Natural killer cell (primary cell): ENCODE data around the gene RGS9. TPM values are rescaled to one million over a fixed set of nuclear protein-coding genes. Genes with fewer than 3 reads are reported as not detected.

Experiments used
- ATAC-seq, 3 donors: fragments of 150-1000 bp in 2 of 3; fragments of 200-7000 bp in 1 of 3; cut with Tn5 transposase; 1 replicate in 1 of 3; 2 replicates in 2 of 3; pipeline ENCODE4 v1.10.0; 2021; ENCODE audit warnings: mild to moderate bottlenecking in 2 of 3, moderate library complexity in 2 of 3
- DNase-seq, 2 donors: peaks; one replicate each; pipeline versions ENCODE4 v3.0.0 to v3.0.0-alpha.2; 2013 to 2021; ENCODE audit warnings: mixed read lengths in 1 of 2
- H3K27ac ChIP-seq: one replicate; pipeline ENCODE4 v1.5.1; 2013; ENCODE audit warnings: mild to moderate bottlenecking, low read length
- H3K27me3 ChIP-seq: one replicate; pipeline ENCODE4 v1.6.1; 2013; ENCODE audit warnings: low read length; ENCODE audit not compliant: control insufficient read depth, insufficient read depth
- H3K36me3 ChIP-seq: one replicate; pipeline ENCODE4 v1.6.1; 2013; ENCODE audit warnings: low read length; ENCODE audit not compliant: control insufficient read depth, insufficient read depth
- H3K4me1 ChIP-seq: one replicate; pipeline ENCODE4 v1.6.1; 2013; ENCODE audit warnings: low read length; ENCODE audit not compliant: control insufficient read depth, insufficient read depth
- H3K4me3 ChIP-seq: one replicate; pipeline ENCODE4 v1.5.1; 2013; ENCODE audit warnings: low read length
- H3K9me3 ChIP-seq: one replicate; pipeline ENCODE4 v1.6.1; 2013; ENCODE audit warnings: low read length; ENCODE audit not compliant: control insufficient read depth, insufficient read depth
- H3K27ac Mint-ChIP-seq, 2 donors: one replicate each; pipeline ENCODE4 v1.8.0; 2022; ENCODE audit warnings: mild to moderate bottlenecking in 2 of 2, mixed read lengths in 2 of 2, moderate library complexity in 1 of 2
- H3K27me3 Mint-ChIP-seq, 2 donors: one replicate each; pipeline ENCODE4 v1.8.0; 2022; ENCODE audit warnings: low read depth in 2 of 2, mixed read lengths in 2 of 2
- H3K36me3 Mint-ChIP-seq: one replicate; pipeline ENCODE4 v1.8.0; 2022; ENCODE audit warnings: mixed read lengths
- H3K4me1 Mint-ChIP-seq, 2 donors: one replicate each; pipeline ENCODE4 v1.8.0; 2022; ENCODE audit warnings: mixed read lengths in 2 of 2
- H3K4me3 Mint-ChIP-seq: one replicate; pipeline ENCODE4 v1.8.0; 2022; ENCODE audit warnings: mild to moderate bottlenecking, moderate library complexity, mixed read lengths
- H3K9me3 Mint-ChIP-seq, 2 donors: one replicate each; pipeline ENCODE4 v1.8.0; 2022; ENCODE audit warnings: mixed read lengths in 2 of 2
- WGBS: methylation state at CpG from one replicate; pipeline ENCODE4 v1.1.7; 2013; ENCODE audit warnings: missing lambda C conversion rate; ENCODE audit not compliant: insufficient coverage; 5-methylcytosine and 5-hydroxymethylcytosine counted together
- intact Hi-C: fragments of 100-400 bp; cut with micrococcal nuclease; formaldehyde crosslinking; loops from one replicate; pipeline ENCODE4 v1.14.2; 2022
- total RNA-seq, 4 donors: library from RNA; stranded (reverse); fragments of 120-200 nt in 1 of 4; gene quantifications; one replicate each; pipeline versions ENCODE4 v1.2.3 to v1.2.4, GENCODE V29; 2013 to 2022
- TF ChIP-seq, protein P1 (sequence below): fragments of 200-600 bp; IDR thresholded peaks from one replicate; pipeline ENCODE4 v1.8.0; 2022; ENCODE audit warnings: antibody characterized with exemption

Gene RGS9
- total RNA-seq, 3 donors from 2014 or later (not counting 1 experiment from before 2014, with no cell fraction given), result 25.0 to 47.3 (median 37.2) TPM

GRCh38 chr17:65173284-65173793 is 36.2 kb downstream of the RGS9 start:
- peak; percentile 40 to 84 for DNase-seq
- Mint-ChIP-seq H3K9me3 (peaks cover 0 to 5% of the 10 kb centered on the region in 2 donors), H3K4me1 (peaks cover 23 to 30% of the 10 kb centered on the region in 2 donors), H3K27ac (no peak overlapping the region), H3K36me3 (no peaks in the 10 kb centered on the region), H3K27me3 (no peaks in the 10 kb centered on the region), H3K4me3 (no peak overlapping the region)
- Histone ChIP-seq H3K27ac (peak overlapping the region; percentile 54), H3K27me3 (no peaks in the 10 kb centered on the region), H3K4me3 (no peak overlapping the region), H3K4me1 (peaks cover 45% of the 10 kb centered on the region), H3K9me3 (no peaks in the 10 kb centered on the region), H3K36me3 (no peaks in the 10 kb centered on the region)
- 12% methylated on average over 12 of the region's 12 CpGs for WGBS
- TF ChIP-seq, protein P1, sequence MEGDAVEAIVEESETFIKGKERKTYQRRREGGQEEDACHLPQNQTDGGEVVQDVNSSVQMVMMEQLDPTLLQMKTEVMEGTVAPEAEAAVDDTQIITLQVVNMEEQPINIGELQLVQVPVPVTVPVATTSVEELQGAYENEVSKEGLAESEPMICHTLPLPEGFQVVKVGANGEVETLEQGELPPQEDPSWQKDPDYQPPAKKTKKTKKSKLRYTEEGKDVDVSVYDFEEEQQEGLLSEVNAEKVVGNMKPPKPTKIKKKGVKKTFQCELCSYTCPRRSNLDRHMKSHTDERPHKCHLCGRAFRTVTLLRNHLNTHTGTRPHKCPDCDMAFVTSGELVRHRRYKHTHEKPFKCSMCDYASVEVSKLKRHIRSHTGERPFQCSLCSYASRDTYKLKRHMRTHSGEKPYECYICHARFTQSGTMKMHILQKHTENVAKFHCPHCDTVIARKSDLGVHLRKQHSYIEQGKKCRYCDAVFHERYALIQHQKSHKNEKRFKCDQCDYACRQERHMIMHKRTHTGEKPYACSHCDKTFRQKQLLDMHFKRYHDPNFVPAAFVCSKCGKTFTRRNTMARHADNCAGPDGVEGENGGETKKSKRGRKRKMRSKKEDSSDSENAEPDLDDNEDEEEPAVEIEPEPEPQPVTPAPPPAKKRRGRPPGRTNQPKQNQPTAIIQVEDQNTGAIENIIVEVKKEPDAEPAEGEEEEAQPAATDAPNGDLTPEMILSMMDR, result no peak
- peak; percentile 85 to 89 (median 88) for ATAC-seq
- intact Hi-C loops, result no loop called here

- no peaks in the 10 kb centered on the region for H3K36me3 Mint-ChIP-seq
- H3K27ac ChIP-seq, result peak overlapping the region; percentile 54
- WGBS, result 88% methylated on average over 9 of the region's 9 CpGs
- H3K4me1 ChIP-seq, result peaks cover 53% of the 10 kb centered on the region
- ATAC-seq (no peak), DNase-seq (peak in 1 of 2 donors; percentile 9)
- H3K9me3 ChIP-seq, result no peaks in the 10 kb centered on the region
- H3K27me3 ChIP-seq, result no peaks in the 10 kb centered on the region
- peaks cover 26 to 36% of the 10 kb centered on the region in 2 donors for H3K4me1 Mint-ChIP-seq
- no peaks in the 10 kb centered on the region for H3K36me3 ChIP-seq
- H3K27ac Mint-ChIP-seq, result no peak overlapping the region
- H3K27me3 Mint-ChIP-seq, result no peaks in the 10 kb centered on the region
- intact Hi-C loops, result no loop called here
- TF ChIP-seq, protein P1, result no peak
- peaks cover 0 to 5% of the 10 kb centered on the region in 2 donors for H3K9me3 Mint-ChIP-seq
- no peak overlapping the region for H3K4me3 Mint-ChIP-seq
- H3K4me3 ChIP-seq, result no peak overlapping the region
Observed at GRCh38 chr17:65173976-65174683, 37.0 kb downstream of the RGS9 start.

DNA sequence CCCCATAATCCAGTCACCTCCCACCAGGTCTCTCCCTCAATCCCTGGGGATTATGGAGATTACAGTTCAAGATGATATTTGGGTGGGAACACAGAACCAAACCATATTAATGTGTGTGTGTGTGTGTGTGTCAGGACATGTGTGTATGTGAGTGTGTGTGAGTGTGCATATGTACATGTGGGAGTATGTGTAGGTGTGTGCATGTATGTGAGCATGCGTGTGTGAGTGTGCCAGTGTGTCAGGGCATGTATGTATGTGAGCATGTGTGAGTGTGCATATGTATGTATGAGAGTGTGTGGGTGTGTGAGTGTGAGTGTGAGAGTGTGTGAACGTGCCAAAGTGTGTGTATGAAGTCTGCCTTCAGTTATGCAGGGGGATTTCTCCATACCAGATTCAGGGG is 37.8 kb downstream of the RGS9 start:
- Histone ChIP-seq H3K27ac (peak overlapping the region; percentile 2), H3K4me3 (no peak overlapping the region), H3K27me3 (no peaks in the 10 kb centered on the region), H3K9me3 (no peaks in the 10 kb centered on the region), H3K36me3 (no peaks in the 10 kb centered on the region), H3K4me1 (peaks cover 61% of the 10 kb centered on the region)
- Mint-ChIP-seq H3K9me3 (peaks cover 0 to 5% of the 10 kb centered on the region in 2 donors), H3K4me3 (no peak overlapping the region), H3K27me3 (no peaks in the 10 kb centered on the region), H3K36me3 (no peaks in the 10 kb centered on the region), H3K27ac (no peak overlapping the region), H3K4me1 (peaks cover 35 to 39% of the 10 kb centered on the region in 2 donors)
- TF ChIP-seq, protein P1, result no peak
- DNase-seq (no peak), ATAC-seq (no peak)
- WGBS, result 89% methylated on average over 2 of the region's 2 CpGs
- intact Hi-C loops, result no loop called here
